Hair follicle dermal papilla cell (primary cell): ENCODE results near the gene CACFD1. TPM values are rescaled to one million over a fixed set of nuclear protein-coding genes. Genes with fewer than 3 reads are reported as not detected.

Experiments
- total RNA-seq: library from RNA; depleted of rRNA; stranded (reverse); fragments of >200 nt; gene quantifications from 2 replicates; pipeline ENCODE4 v1.2.3, GENCODE V29; 2012

The CACFD1 gene
- total RNA-seq, result 12.1 and 13.3 TPM in 2 replicates

GRCh38 chr9:133459476-133460404 lies at the start of gene CACFD1:
TSS of gene CACFD1 (plus strand) at chr9:133459978. CDS start at chr9:133460067, 89 bp downstream.

GRCh38 chr9:133417541-133418461 lies 42.0 kb upstream of the CACFD1 start, which contains the start of gene REXO4:
TSS of gene REXO4 (minus strand) at chr9:133418010. CDS start at chr9:133417844, 166 bp downstream.

GRCh38 chr9:133421615-133422542 lies 37.9 kb upstream of the CACFD1 start, which contains the start of gene ADAMTS13:
TSS of gene ADAMTS13 (plus strand) at chr9:133422367. CDS start at chr9:133422444, 77 bp downstream.

GRCh38 chr9:133478851-133479711 lies 19.3 kb downstream of the CACFD1 start, which contains the start of gene SLC2A6:
TSS of gene SLC2A6 (minus strand) at chr9:133479099. CDS start at chr9:133479059, 40 bp downstream.

Other genes starting within 250 kb of the CACFD1 start
- not detected in 2 replicates for gene ABO, start 184.8 kb upstream of the CACFD1 start, total RNA-seq
- 9.7 and 10.1 TPM in 2 replicates for gene SURF6, start 123.8 kb upstream of the CACFD1 start, total RNA-seq
- 17.4 and 21.3 TPM in 2 replicates for gene MED22, start 111.8 kb upstream of the CACFD1 start, total RNA-seq
- 1,307 and 1,371 TPM in 2 replicates for gene RPL7A, start 111.8 kb upstream of the CACFD1 start, total RNA-seq
- 19.6 and 19.8 TPM in 2 replicates for gene SURF1, start 103.5 kb upstream of the CACFD1 start, total RNA-seq
- 8.8 and 11.1 TPM in 2 replicates for gene SURF2, start 103.4 kb upstream of the CACFD1 start, total RNA-seq
- gene SURF4, start 83.9 kb upstream of the CACFD1 start, total RNA-seq, result 424 and 466 TPM in 2 replicates
- 0.61 and 1.3 TPM in 2 replicates for gene STKLD1, start 83.6 kb upstream of the CACFD1 start, total RNA-seq
- gene REXO4, start 42.0 kb upstream of the CACFD1 start, total RNA-seq, result 14.6 and 15.2 TPM in 2 replicates
- 1.8 and 2.4 TPM in 2 replicates for gene ADAMTS13, start 37.6 kb upstream of the CACFD1 start, total RNA-seq
- 35.5 and 41.3 TPM in 2 replicates for gene SLC2A6, start 19.1 kb downstream of the CACFD1 start, total RNA-seq
- gene MYMK, start 65.0 kb downstream of the CACFD1 start, total RNA-seq, result not detected in 2 replicates
- under 0.01 TPM in 1 of 2 replicates, not detected in the other for gene ADAMTSL2, start 74.7 kb downstream of the CACFD1 start, total RNA-seq
- not detected in 2 replicates for gene FAM163B, start 149.4 kb downstream of the CACFD1 start, total RNA-seq
- gene DBH, start 176.4 kb downstream of the CACFD1 start, total RNA-seq, result not detected in 2 replicates